Aorta (tissue), 5 donors: ENCODE data around the gene VPS41. TPM values are rescaled to one million over a fixed set of nuclear protein-coding genes. Genes with fewer than 3 reads are reported as not detected.
"Not testable (repeated sequence)": the region's sequence is repeated elsewhere in the genome, so short reads cannot be mapped to it uniquely, and the experiment has no call there.

Experiments
- ATAC-seq: fragments of 200-7000 bp; cut with Tn5 transposase; one replicate; pipeline ENCODE4 v1.9.1; 2022; ENCODE audit warnings: moderate library complexity; ENCODE audit not compliant: low FRiP score
- DNase-seq, 2 donors: peaks; one replicate each; pipeline ENCODE4 v3.0.0-alpha.2; 2020
- H3K27ac ChIP-seq, 2 donors: one replicate each; pipeline ENCODE4 v1.5.1; 2013; ENCODE audit warnings: low read length in 2 of 2, mild to moderate bottlenecking in 2 of 2, moderate library complexity in 2 of 2, control low read depth in 1 of 2, inconsistent platforms in 1 of 2, low read depth in 1 of 2
- H3K27me3 ChIP-seq, 2 donors: one replicate each; pipeline ENCODE4 v1.6.1; 2013; ENCODE audit warnings: control low read depth in 1 of 2, low read length in 1 of 2, mild to moderate bottlenecking in 1 of 2, moderate library complexity in 1 of 2; ENCODE audit not compliant: insufficient read depth in 2 of 2, control insufficient read depth in 1 of 2
- H3K36me3 ChIP-seq, 2 donors: one replicate each; pipeline ENCODE4 v1.6.1; 2013; ENCODE audit warnings: control low read depth in 1 of 2, low read length in 1 of 2, mild to moderate bottlenecking in 1 of 2; ENCODE audit not compliant: insufficient read depth in 2 of 2, control insufficient read depth in 1 of 2
- H3K4me1 ChIP-seq, 2 donors: one replicate each; pipeline ENCODE4 v1.6.1; 2013; ENCODE audit warnings: low read length in 2 of 2, control low read depth in 1 of 2, mild to moderate bottlenecking in 1 of 2, moderate library complexity in 1 of 2; ENCODE audit not compliant: insufficient read depth in 2 of 2, control insufficient read depth in 1 of 2
- H3K4me3 ChIP-seq, 2 donors: one replicate each; pipeline ENCODE4 v1.5.1; 2013; ENCODE audit warnings: low read length in 2 of 2, control low read depth in 1 of 2, mild to moderate bottlenecking in 1 of 2
- H3K9me3 ChIP-seq: one replicate; pipeline ENCODE4 v1.6.1; 2013; ENCODE audit warnings: mild to moderate bottlenecking, low read length; ENCODE audit not compliant: control insufficient read depth
- WGBS, 2 donors: extraction: QIAGEN DNeasy Blood & Tissue Kit; methylation state at CpG; one replicate each; pipeline ENCODE4 v1.1.7; 2013; 5-methylcytosine and 5-hydroxymethylcytosine counted together
- intact Hi-C, 2 donors: fragments of 100-400 bp; cut with DNase I; formaldehyde crosslinking; loops; one replicate each; pipeline versions ENCODE4 v1.14.2 to v1.15.0; 2022
- long read RNA-seq, 2 donors: library from polyadenylated mRNA; unstranded; transcript quantifications; one replicate each; pipeline ENCODE4 v2.0.0, GENCODE V29; 2020 to 2021
- polyA plus RNA-seq, 2 donors: library from polyadenylated mRNA; stranded (reverse); fragments of 200-250 nt; gene quantifications; one replicate each; pipeline ENCODE4 v1.2.3, GENCODE V29; 2013
- total RNA-seq, 2 donors: library from RNA; stranded (reverse); fragmentation: NEBNext Ultra II Directional; extraction: Animal tissue kit (Norgen Biotek cat#: 25700); gene quantifications; one replicate each; pipeline ENCODE4 v1.2.1, GENCODE V29; 2021
- donor health status: healthy with polysubstance abuse.
- donor health status: Bipolar disorder and iron deficiency.
- donor health status: DM: no; HTN: no; CAD: no.
- donor health status: DM: no; HTN: no; CAD: no.
- donor health status: DM: yes; HTN: yes; CAD: no.

VPS41 gene
- total RNA-seq, result 10 to 100 TPM; 77.0 to 92.3 TPM
- polyA plus RNA-seq, result 10 to 100 TPM; 20.8 to 22.0 TPM
- long read RNA-seq, donor 1, full-length matches to known transcripts, result 19 of 68 reads
- long read RNA-seq, donor 1, partial matches to known transcripts, result 39 of 68 reads
- long read RNA-seq, donor 1, other reads (novel, unspliced or antisense), result 10 of 68 reads
- long read RNA-seq, donor 2, full-length matches to known transcripts, result 21 of 32 reads
- long read RNA-seq, donor 2, partial matches to known transcripts, result 3 of 32 reads
- long read RNA-seq, donor 2, other reads (novel, unspliced or antisense), result 8 of 32 reads

DNA sequence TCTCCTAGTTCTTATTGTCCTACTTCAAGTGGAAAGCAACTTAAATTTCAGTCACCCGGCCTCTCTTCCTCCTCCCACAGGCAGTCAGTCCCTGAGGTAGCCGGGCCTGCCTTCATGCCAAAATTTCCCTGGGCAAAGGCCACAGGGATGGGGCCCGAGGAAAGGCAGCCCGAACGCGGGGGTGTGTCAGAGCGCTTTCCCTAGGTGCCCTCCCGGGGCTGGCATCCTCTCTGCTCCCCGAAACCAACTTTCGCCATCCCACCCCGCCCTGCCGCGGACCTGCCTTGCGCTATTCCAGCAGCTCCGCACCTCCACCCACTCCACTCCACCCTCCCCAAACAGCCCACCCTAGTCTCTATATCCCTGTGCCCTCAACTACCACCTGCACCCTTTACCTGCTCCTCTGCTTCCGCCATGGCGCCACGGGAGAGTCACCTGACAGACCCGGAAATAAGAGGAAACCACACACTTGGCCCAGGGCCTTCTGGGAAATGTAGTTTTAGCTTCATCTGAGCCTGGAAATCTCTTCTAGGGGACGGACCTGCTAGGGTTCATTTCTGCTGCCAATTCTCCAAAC lies at the start of gene VPS41:
Gene VPS41 (minus strand): TSS at position 433 of the 577 bp plus-strand sequence. CDS start 17 bp downstream, at position 416.
- DNase-seq, result peak; percentile 83
- peak; percentile 90 for ATAC-seq
- H3K36me3 ChIP-seq, result no peaks in the 10 kb centered on the region
- no peak within 1 kb of the TSS for H3K27ac ChIP-seq
- intact Hi-C loops, result loop anchor here in 1 of 2 donors (10.0 kb wide), 1 partner anchor 104 kb away; no protein-coding TSS in a partner anchor
- no peaks in the 10 kb centered on the region for H3K4me1 ChIP-seq
- WGBS, 2 donors, result 0% methylated on average over 20 of the region's 20 CpGs
- H3K9me3 ChIP-seq, result no peaks in the 10 kb centered on the region
- H3K27me3 ChIP-seq, result no peaks in the 10 kb centered on the region
- H3K4me3 ChIP-seq, result peak within 1 kb of the TSS; percentile 64 to 81

DNA sequence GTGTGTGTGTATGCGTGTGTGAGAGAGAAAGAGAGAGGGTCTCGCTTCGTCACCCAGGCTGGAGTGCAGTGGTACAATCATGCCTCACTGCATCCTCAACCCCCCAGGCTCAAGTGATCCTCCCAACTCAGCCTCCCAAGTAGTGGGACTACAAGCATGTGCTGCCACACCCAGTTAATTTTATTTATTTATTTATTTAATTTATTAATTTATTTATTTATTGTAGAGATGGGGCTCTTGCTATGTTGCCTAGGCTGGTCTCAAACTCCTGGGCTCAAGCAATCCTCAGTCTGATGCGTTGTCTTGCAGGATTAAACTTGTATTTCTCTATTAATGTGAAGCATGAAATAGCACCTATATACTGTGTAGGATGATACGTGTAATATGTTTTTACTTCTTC lies 46.9 kb upstream of the VPS41 start:
- ATAC-seq (no peak), DNase-seq (no peak)
- intact Hi-C loops, result no loop called here
- Histone ChIP-seq H3K27me3 (no peaks in the 10 kb centered on the region), H3K9me3 (no peaks in the 10 kb centered on the region), H3K27ac (no peak overlapping the region), H3K36me3 (no peaks in the 10 kb centered on the region), H3K4me3 (no peak overlapping the region), H3K4me1 (no peaks in the 10 kb centered on the region)
- WGBS, 2 donors, result 74 to 85% methylated on average over 5 of the region's 5 CpGs

DNA sequence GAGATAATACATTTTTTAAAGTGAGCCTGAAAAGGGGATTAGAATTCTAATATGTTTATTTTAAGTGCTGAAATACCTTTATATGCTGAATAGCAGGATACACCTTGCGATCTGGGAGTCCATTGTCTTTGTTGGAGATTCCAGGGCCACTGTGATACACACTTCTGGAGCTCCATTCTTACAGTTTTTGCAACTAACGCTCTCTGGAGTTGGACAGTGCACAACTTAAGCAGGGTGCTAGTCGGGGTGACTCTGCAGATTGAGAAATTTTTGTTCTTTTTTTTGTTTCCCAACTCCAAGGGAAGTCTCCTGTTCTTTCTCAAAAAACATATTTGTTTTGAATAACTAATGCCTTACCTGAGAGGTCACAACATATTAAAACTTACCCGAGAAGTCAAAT lies 45.0 kb upstream of the VPS41 start:
- intact Hi-C loops, result no loop called here
- H3K4me3 ChIP-seq, result no peak overlapping the region
- ATAC-seq (no peak), DNase-seq (no peak)
- 56 to 60% methylated on average over 4 of the region's 4 CpGs for WGBS, 2 donors
- H3K9me3 ChIP-seq, result no peaks in the 10 kb centered on the region
- H3K27ac ChIP-seq, result no peak overlapping the region
- H3K36me3 ChIP-seq, result no peaks in the 10 kb centered on the region
- H3K27me3 ChIP-seq, result no peaks in the 10 kb centered on the region
- H3K4me1 ChIP-seq, result peaks cover 0 to 2% of the 10 kb centered on the region in 2 donors

DNA sequence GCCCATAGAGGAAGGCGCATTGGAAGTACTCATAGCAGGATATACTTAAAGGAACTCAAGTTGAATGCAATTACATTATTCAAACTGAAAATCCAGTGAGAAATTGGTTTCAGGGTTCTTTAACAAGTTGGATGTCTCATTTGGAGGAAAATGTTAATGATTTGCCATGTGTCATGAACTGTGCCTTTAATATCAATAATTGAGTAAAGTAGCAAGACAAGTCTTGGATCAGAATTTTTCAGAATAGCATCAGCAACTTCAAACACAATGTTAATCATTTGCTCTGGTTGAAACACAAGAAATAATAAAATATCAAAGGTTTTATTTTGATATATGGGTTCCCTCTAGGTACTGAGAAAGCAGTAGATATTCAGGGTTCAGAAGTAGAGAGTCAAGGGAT lies 44.2 kb upstream of the VPS41 start:
- ATAC-seq (no peak), DNase-seq (no peak)
- H3K27me3 ChIP-seq, result no peaks in the 10 kb centered on the region
- no peak overlapping the region for H3K4me3 ChIP-seq
- no peak overlapping the region for H3K27ac ChIP-seq
- no peaks in the 10 kb centered on the region for H3K36me3 ChIP-seq
- intact Hi-C loops, result no loop called here
- H3K4me1 ChIP-seq, result peaks cover 0 to 2% of the 10 kb centered on the region in 2 donors
- 97 to 100% methylated on average over 1 of the region's 1 CpG for WGBS, 2 donors
- H3K9me3 ChIP-seq, result no peaks in the 10 kb centered on the region

GRCh38 chr7:38951213-38951612 lies 42.2 kb upstream of the VPS41 start:
- Histone ChIP-seq H3K27me3 (no peaks in the 10 kb centered on the region), H3K36me3 (no peaks in the 10 kb centered on the region), H3K4me1 (peaks cover 0 to 2% of the 10 kb centered on the region in 2 donors), H3K9me3 (peaks cover 1% of the 10 kb centered on the region), H3K27ac (no peak overlapping the region), H3K4me3 (no peak overlapping the region)
- DNase-seq (no peak), ATAC-seq (no peak)
- 90 to 92% methylated on average over 6 of the region's 6 CpGs for WGBS, 2 donors
- intact Hi-C loops, result no loop called here

DNA sequence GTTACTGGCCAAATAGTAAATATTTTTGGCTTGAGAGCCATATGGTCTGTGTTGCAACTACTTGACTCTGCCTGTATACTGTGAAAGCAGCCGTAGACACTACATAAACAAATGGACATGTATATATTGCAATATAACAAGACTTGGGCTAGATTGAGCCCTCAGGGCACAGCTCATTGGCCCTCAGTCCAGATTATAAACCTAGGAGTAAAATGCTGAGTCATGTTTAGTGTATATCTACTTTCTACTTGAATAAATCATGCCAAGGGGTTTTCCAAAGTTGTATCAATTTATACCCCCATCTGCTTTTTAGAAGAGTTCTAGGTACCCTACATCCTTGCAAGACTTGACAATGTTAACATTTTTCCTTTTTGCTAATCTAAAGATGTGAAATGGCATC lies 41.3 kb upstream of the VPS41 start:
- no peak for ATAC-seq
- DNase-seq, result no peak
- Histone ChIP-seq H3K4me1 (peaks cover 0 to 2% of the 10 kb centered on the region in 2 donors), H3K27ac (no peak overlapping the region), H3K4me3 (no peak overlapping the region), H3K36me3 (no peaks in the 10 kb centered on the region), H3K9me3 (peaks cover 1% of the 10 kb centered on the region), H3K27me3 (no peaks in the 10 kb centered on the region)
- WGBS, 2 donors, result 24 to 33% methylated on average over 1 of the region's 1 CpG
- intact Hi-C loops, result no loop called here

GRCh38 chr7:38947541-38947940 lies 38.5 kb upstream of the VPS41 start:
- 93 to 94% methylated on average over 4 of the region's 4 CpGs for WGBS, 2 donors
- ATAC-seq, H3K27me3 ChIP-seq, H3K4me3 ChIP-seq, H3K36me3 ChIP-seq, intact Hi-C loops, H3K9me3 ChIP-seq, H3K4me1 ChIP-seq, DNase-seq: not testable (repeated sequence)
- H3K27ac ChIP-seq, result peak overlapping the region in 1 of 2 donors; percentile 14

DNA sequence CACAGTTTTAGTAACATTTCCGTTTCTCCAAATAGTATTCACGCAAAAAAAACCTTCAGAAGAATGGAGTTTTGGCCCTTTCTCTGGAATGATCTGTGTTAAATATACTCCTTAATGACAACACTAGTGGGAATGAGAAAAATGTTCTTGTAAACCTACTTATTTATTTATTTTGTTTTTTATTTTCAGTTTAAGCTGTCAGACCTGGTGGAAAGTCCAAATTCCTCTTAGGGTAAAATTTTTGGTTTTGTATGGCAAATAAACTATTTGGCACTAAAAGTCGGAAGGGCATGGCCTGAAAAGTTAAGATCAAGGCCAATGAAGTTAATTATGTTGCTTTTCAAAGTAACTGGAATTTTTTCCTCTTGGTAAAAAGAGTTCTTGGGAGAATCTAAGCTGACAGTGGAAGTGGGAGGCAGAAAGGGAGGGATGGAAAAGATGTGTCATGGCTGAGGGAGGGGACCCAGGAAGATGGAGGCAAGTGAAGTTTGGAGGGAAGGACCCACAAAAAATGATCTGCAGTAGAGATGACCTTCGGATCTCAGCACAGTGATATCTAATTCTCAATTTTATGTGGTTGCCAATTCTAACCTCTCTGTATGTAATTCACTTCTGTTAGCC lies 33.5 kb upstream of the VPS41 start:
- no peak for DNase-seq
- peaks cover 0 to 10% of the 10 kb centered on the region in 2 donors for H3K4me1 ChIP-seq
- ATAC-seq, result no peak
- no peaks in the 10 kb centered on the region for H3K36me3 ChIP-seq
- no peak overlapping the region for H3K4me3 ChIP-seq
- no peaks in the 10 kb centered on the region for H3K27me3 ChIP-seq
- H3K9me3 ChIP-seq, result peaks cover 1% of the 10 kb centered on the region
- H3K27ac ChIP-seq, result peak overlapping the region; percentile 87 to 94
- intact Hi-C loops, result loop anchor here in 1 of 2 donors (5.0 kb wide), 1 partner anchor 35 kb away; the partner anchor contains the start of gene POU6F2
- 15 to 16% methylated on average over 4 of the region's 4 CpGs for WGBS, 2 donors
